ENCODE measurements around the gene FKBP2. TPM values are rescaled to one million over a fixed set of nuclear protein-coding genes. Genes with fewer than 3 reads are reported as not detected.

The FKBP2 gene
- total RNA-seq, 1 experiment from 2014 or later = 41.0 TPM

GRCh38 chr11:64227405-64227956 lies 13.4 kb upstream of the FKBP2 start:
- Histone ChIP-seq H3K4me1 (ENCODE audit: insufficient read depth, low read length) (0 out of 2 replicates have a peak, but pooled peaks cover 3% of the 10 kb centered on the region), H3K27ac (ENCODE audit: insufficient read length, low read depth, low read length) (no peak overlapping the region), H3K56ac (ENCODE audit: insufficient read length, low read depth, low read length) (no peak overlapping the region), H3K4ac (ENCODE audit: low read depth, low read length) (no peak overlapping the region), H3K14ac (ENCODE audit: insufficient read depth, low read length) (no peak overlapping the region), H2BK12ac (ENCODE audit: insufficient read length, low read depth, low read length) (no peak overlapping the region), H4K5ac (ENCODE audit: insufficient read length, low read depth, low read length) (no peak overlapping the region), H2AK5ac (ENCODE audit: insufficient read length, low read length) (no peak overlapping the region), H2AFZ (ENCODE audit: low read length) (no peak overlapping the region), H3K9me3 (ENCODE audit: control insufficient read depth, low read depth, low read length) (no peaks in the 10 kb centered on the region), H3K18ac (ENCODE audit: insufficient read length, low read depth, low read length) (no peak overlapping the region), H2BK5ac (ENCODE audit: insufficient read length, low read length) (no peak overlapping the region), H3K23ac (ENCODE audit: insufficient read length, low read depth, low read length) (no peak overlapping the region), H3K9ac (ENCODE audit: extremely low read depth, insufficient read length, low read length) (no peak overlapping the region), H3K79me1 (ENCODE audit: insufficient read depth, low read depth, low read length, poor library complexity, severe bottlenecking) (no peaks in the 10 kb centered on the region), H4K91ac (ENCODE audit: insufficient read length, low read depth, low read length) (no peak overlapping the region), H3K27me3 (ENCODE audit: insufficient read depth, low read length) (no peaks in the 10 kb centered on the region), H4K8ac (replicated peaks; ENCODE audit: insufficient read length, low read depth, low read length) (no peak overlapping the region), H2BK15ac (ENCODE audit: low read depth, low read length) (peak overlapping the region; percentile 33; the same call in 1 of the 2 replicates), H3K4me2 (ENCODE audit: insufficient read depth, insufficient read length, low read length) (no peak overlapping the region), H3T11ph (ENCODE audit: low read length) (no peak overlapping the region), H3K79me2 (ENCODE audit: insufficient read depth, low read length) (no peaks in the 10 kb centered on the region), H4K20me1 (ENCODE audit: control insufficient read depth, insufficient read depth, insufficient read length) (no peaks in the 10 kb centered on the region), H3K23me2 (ENCODE audit: insufficient read length, low read depth, low read length, poor library complexity, severe bottlenecking) (peaks cover 27% of the 10 kb centered on the region), H2BK120ac (ENCODE audit: low read depth, low read length, poor library complexity, severe bottlenecking) (no peak overlapping the region), H2BK20ac (ENCODE audit: low read depth, low read length, poor library complexity, severe bottlenecking) (no peak overlapping the region)
- Mint-ChIP-seq H3K27me3 (ENCODE audit: low read depth) (peaks cover 11% of the 10 kb centered on the region), H3K9me3 (no peaks in the 10 kb centered on the region), H3K36me3 (ENCODE audit: insufficient read depth in 1 of 3, low read depth in 3 of 3) (peaks cover 0 to 14% (median 10%) of the 10 kb centered on the region in 3 experiments; a peak in 4 of 7 replicates), H3K4me3 (peak overlapping the region; percentile 80 to 91), H3K4me1 (peaks cover 23 to 34% of the 10 kb centered on the region in 2 experiments), H3K27ac (no peak overlapping the region)
- whole genome bisulfite sequencing (ENCODE audit: extremely low coverage, insufficient read length, low lambda C conversion rate) = no CpG with 5 or more reads among the region's 3 CpGs
- no peak for DNase-seq
- no peak for TF ChIP-seq CTCF (conservative IDR thresholded peaks at IDR 0.05)
